CMK (cell line): ENCODE data around the gene DNASE2.
A peak's percentile ranks its signal among the peaks of the same experiment; 100 is the strongest.

Source experiments
- DNase-seq: peaks from one replicate; pipeline ENCODE4 v3.0.0-alpha.2; 2010; ENCODE audit warnings: low read depth

Gene DNASE2

DNA sequence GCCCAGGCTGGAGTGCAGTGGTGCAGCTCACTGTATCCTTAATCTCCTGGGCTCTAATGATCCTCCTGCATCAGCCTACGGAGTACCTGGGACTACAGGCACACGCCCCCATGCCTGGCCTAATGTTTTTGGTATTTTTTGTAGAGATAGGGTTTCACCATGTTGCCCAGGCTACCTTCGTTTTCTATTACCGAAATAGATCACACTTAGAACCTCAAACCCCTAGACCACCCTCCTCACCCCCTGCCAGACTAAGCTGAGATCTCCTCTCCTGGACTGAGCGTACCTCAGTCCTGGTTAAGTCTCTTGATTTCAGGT lies 5.4 kb upstream of the DNASE2 start:
- DNase-seq = no peak

DNA sequence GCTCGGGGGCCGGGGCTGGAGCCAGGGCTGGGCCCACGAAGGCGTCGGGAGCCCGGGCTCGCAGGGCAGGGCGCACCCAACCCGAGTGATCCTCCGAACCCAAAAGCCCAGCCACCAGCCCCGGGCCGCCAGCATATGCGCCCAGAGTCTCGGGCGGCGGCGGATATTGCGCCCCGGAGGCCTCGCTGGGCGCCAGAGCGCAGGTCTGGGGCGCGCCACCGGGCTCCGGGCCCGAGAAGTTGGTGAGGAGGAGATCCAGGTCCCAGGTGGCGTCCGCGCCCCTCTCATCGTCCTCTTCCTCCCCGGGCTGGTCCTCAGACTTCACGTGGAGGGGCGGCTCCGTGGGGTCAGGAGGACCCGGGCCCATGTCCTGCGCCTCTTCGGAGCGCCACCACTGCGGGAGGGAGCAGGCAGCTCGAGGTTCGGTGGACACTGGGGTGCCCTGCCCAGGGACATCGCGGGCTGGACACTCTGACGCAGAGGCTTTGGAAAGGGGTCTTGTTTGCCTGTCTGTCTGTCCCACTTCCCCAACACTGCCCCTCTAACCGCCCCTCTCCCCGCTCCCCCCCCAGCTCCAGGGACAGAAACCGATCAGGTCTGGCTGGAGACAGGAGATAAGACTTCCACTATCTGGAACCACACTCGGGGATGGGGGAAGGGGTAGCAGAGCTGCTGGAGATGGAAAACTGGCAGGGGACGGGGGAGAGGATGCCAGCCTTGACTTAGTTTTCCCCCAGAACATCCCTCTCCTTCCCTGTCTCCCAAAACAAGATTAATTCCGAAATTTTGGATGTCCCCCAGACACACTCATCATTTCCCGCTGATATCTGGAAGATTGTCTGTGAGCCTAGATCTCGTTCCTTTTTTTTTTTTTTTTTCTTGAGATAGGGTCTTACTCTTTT lies 4.8 kb upstream of the DNASE2 start:
- peak; percentile 83 for DNase-seq

DNA sequence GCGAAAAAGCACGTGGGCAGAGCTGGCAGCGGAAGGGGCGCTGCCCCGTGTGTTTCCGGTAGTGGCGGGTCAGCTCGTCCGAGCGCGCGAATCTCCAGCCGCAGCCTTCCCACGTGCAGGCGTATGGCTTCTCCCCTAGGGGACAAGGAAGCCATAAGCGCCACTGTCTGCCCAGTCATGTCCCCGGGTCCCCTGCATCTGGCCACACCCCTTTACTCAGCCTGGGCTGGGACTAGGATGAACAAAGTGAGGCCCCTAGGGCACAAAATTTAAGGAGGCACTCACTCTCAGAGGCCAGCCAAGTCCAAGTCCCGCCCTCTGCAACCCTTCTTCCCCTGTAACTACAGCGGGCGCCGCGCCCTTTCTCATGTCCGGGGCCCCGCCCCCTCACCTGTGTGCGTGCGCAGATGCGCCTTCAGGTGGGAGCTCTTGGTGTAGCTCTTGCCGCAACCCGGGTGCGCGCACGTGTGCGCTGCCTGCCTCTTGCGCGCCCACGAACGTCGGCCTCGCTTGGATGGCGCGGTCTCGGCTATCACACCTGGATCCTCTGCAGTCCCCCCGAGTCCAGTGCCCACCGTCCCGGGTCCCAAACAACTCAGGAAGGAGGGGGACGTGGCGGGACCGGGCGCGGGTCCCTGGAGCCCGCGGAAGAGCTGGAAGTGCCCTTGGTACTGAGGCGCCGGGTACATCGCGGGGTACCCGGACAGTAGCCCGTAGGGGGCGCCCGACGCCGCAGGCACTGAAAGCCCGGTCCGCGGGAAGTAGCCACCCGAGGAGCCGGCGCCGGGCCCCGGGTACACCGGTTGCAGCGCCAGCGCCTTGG lies 3.9 kb upstream of the DNASE2 start:
- peak; percentile 86 for DNase-seq

DNA sequence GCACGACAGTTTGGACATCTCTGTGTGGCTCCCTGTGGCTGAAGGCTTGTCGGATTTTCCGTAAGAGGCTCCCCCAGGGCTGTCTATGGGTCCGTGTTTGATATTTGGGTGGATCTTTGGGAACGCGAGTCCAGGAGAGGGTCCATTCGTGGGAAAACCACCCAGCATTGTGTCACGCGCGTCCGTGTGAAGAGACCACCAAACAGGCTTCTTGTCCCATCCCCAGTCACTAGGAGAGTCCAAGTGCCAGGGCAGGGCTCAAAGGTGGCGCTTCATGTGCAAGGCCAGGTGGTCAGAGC lies 3.3 kb upstream of the DNASE2 start:
- DNase-seq = no peak

DNA sequence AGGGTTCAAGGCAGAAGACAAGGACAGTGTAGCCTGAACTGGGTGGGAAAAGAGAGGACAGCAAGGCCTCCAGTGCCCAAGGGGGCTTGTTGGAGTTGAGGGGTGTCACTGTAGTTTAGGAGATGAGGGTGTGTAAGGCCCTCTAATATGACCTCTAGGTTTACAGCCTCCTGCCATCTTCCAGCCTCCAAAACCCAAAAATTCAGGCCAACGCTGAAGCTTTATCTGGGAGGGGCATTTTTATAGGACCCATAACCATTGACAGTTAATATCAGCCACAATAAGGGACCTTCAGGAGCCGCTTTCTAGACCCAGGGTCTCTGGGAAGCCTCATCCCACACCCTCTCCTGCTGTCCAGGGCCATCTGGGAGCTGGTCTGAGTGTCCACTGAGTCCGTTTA lies 3.0 kb upstream of the DNASE2 start:
- no peak for DNase-seq

DNA sequence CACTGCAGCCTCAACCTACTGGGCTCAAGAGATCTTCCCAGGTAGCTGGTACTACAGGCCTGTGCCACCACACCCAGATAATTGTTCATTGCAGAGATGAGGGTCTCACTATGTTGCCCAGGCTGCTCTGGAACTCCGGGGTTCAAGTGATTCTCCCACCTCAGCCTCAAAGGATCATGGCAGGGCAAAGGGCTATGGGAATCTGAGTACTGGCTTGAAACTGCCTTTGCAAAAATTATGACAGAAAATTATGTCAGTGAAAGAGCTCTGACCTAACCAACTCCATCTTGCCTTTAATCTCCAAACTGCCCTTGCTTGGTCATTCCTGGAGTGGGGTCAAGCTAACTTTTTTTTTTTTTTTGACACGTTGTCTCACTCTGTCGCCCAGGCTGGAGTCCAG lies 1.3 kb upstream of the DNASE2 start:
- DNase-seq = no peak

DNA sequence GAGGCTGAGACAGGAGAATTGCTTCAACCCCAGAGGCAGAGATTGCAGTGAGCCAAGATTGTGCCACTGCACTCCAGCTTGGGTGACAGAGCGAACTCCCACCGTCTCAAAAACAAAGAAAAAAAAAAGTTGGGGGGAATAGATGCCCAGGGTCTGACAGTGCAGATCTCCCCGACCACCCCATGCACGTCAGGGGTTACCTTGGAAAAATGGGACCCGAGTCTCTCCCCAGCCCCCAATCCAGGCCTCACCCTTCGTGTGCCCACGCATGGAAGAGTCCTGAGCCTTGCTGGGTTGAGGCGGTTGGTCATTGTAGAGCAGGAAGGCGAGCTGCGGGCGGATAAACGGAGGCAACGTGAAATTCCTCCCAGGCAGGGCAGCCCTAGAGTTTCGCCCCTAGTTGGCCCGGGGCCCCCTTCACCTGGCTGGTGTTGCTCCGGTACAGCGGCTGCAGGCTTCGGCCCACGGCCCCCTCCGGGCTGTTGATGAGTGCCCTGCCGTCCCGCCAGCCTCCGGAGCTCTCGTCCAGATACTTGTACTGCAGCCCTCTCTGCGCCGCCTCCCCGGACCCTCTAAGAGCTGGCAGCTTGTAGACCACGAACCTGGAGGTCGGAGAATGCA lies 588 bp downstream of the DNASE2 start:
- DNase-seq = no peak

DNA sequence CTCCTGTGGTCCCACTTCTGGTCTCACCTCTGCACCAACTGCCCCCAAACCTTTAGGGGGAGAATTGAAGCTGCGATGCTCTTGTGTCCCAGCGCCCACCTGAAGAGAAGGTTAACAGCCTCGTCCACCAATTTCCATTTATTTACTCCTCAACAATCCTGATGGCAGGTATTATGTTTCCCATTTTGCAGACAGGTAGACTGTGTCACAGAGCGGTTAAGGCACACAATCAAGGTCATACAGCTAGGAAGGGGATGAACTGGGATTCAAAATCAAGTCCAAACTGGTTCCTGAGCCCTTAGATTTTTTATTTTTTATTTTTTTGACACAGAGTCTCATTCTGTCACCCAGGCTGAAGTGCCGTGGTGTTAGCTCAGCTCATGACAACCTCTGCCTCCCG lies 6.2 kb downstream of the DNASE2 start:
- DNase-seq = no peak

DNA sequence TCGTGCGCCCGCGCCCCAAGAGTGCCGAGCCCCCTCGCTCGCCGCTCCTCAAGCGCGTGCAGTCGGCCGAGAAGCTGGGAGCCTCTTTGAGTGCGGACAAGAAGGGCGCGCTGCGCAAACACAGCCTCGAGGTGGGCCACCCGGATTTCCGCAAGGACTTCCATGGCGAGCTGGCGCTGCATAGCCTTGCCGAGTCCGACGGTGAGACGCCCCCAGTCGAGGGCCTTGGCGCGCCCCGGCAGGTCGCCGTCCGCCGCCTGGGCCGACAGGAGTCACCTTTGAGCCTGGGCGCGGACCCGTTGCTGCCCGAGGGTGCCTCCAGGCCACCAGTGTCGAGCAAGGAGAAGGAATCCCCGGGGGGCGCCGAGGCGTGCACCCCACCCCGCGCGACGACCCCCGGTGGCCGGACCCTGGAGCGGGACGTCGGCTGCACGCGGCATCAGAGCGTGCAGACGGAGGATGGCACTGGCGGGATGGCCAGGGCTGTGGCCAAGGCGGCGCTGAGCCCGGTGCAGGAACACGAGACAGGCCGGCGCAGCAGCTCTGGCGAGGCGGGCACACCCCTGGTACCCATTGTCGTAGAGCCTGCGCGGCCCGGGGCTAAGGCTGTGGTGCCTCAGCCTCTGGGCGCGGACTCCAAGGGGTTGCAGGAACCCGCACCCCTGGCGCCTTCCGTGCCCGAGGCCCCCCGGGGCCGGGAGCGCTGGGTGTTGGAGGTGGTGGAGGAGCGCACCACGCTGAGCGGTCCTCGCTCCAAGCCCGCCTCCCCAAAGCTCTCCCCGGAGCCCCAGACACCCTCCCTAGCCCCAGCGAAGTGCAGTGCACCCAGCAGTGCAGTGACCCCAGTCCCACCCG lies 7.1 kb downstream of the DNASE2 start:
- DNase-seq = no peak

DNA sequence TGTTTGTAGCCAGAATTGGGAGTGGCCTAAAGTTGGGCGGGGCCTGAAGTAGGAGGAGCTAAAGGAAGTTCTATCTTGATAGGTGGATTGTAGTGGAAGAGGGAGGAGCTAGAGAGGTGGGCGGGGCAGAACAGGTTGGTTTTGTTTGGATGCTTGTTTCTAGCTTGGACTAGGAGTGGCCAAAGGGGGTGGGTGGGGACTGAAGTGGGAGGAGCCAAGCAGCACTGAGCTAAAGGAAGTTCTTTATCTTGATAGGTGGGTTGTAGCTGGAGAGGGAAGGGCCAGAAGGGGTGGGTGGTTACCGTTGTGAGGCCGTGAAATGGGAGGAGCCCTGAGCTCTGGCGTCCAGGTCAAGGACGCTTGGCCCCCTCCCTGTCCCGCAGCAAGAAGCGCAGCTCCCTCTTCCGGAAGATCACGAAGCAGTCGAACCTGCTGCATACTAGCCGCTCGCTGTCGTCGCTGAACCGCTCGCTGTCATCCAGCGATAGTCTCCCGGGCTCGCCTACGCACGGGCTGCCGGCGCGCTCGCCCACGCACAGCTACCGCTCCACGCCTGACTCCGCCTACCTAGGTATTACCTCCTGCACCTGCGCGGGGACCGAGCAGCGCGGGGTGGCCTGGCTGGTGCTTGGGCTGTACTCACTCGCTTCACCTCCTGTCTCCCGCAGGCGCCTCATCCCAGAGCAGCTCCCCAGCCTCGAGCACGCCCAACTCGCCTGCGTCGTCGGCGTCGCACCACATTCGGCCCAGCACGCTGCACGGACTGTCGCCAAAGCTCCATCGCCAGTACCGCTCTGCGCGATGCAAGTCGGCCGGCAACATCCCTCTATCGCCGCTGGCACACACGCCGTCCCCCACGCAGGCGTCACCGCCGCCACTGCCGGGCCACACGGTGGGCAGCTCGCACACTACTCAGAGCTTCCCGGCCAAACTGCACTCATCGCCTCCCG lies 8.0 kb downstream of the DNASE2 start:
- peak; percentile 93 for DNase-seq

DNA sequence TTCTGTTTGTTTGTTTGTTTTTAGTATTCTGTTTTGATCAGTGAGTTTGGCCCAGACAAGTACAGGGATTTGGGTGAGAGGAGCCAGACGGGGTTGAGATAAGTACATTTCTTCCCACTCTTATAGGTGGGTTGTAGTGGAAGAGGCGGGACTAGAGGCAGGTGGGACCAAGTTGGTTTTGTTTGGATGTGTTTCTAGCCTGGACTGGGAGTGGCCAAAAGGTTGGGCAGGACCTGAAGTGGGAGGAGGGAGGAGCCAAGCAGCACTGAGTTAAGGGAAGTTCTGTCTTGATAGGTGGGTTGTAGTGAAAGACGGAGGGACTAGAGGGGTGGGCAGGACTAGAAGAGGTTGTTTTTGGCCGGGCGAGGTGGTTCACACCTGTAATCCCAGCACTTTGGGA lies 9.0 kb downstream of the DNASE2 start:
- no peak for DNase-seq

DNA sequence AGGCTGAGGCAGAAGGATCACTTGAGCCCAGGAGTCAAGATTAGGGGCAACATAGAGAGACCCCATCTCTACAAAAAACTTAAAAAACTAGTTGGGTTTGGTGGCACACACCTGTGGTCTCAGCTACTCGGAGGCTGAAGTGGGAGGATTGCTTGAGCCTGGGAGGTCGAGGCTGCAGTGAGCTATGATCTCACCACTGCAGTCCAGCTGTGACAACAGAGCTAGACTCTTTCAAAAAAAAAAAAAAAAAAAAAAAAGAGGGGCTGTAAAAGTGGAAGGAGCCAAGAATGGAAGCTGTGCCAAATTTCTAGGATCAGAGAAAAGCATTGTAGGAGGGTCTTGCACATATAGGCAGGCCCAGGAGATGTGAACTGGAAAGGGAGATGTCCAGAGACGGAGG lies 9.6 kb downstream of the DNASE2 start:
- no peak for DNase-seq

DNA sequence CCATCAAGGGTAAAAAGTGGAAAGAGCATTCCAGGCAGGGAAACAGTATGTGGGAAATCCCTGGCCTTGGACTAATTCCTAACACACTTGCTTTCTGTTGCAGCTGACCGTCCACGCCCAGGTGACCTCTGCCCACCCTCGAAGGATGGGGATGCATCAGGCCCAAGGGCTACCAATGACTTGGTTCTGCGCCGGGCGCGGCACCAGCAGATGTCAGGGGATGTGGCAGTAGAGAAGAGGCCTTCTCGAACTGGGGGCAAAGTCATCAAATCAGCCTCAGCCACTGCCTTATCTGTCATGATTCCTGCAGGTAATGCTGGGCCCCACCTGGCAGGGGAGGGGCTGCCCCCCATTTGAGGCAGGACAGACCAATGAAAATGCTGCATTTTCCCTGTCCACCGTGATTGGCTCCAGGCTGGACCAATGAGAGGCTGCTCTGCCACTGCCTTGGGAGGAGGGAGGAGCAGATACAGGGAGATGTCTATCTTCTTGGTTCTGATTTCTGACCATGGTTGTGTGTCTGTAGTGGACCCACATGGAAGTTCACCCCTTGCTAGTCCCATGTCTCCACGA lies 12.6 kb downstream of the DNASE2 start:
- DNase-seq = no peak

DNA sequence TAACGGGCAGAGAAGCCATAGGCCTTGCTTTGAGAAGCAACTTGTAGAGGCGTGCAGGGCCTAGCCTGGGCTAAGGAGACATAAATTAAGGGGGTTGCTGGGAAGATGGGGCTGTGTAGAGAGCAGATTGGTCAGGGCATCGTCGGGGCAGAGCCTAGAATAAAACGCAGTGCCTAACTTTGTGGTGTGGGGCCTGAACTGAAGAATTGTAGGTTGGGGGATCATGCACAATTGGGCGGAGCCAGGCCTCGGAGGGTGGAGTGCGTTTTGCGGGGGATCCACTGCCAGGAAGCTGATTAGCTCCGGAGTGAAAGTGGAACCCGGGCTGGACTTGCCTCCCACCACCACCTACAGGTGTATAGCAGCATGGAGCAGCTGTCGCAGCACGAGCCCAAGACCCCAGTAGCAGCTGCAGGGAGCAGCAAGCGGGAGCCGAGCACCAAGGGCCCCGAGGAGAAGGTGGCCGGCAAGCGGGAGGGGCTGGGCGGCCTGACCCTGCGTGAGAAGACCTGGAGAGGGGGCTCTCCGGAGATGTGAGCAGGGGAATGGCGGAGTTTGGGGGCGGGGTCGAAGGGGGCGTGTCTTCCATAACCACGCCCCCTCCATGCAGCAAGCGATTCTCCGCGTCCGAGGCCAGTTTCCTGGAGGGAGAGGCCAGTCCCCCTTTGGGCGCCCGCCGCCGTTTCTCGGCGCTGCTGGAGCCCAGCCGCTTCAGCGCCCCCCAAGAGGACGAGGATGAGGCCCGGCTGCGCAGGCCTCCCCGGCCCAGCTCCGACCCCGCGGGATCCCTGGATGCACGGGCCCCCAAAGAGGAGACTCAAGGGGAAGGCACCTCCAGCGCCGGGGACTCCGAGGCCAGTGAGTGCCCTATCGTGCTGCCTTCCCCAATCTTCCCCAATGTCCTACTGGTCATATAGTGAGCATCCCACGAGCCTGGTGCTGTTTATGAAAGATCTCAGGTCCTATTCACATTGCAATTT lies 13.8 kb downstream of the DNASE2 start:
- DNase-seq = peak; percentile 71

DNA sequence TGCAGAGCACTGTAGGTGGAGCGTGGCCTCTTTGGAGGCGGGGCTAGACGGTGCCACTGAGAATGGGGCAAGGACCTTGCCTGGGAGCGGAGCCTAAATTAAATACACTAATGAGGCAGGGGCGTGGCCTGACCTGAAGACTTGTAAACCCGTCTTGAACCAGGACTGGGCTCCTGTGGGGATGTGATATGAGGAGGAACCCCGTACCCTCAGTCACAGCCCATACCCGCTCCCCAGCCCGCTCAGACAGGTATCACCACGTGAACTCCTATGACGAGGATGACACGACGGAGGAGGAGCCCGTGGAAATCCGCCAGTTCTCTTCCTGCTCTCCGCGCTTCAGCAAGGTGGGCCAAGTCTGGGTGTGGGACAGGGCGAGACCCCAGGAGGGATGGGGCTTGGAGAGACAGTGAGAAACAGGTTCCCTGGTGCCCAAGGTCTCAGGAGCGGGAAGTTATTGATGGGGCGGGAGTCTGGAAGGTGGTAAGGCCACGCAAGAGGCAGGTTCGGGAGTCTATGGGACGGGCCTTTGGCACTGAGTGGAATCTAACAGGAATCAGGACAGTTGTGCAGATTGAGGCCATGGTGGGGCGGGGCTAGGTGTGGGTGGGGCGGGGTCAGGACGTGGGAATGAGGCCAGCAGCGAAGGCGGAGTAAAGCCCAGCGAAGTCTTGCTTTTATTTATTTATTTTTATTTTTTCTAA lies 14.7 kb downstream of the DNASE2 start:
- no peak for DNase-seq

DNA sequence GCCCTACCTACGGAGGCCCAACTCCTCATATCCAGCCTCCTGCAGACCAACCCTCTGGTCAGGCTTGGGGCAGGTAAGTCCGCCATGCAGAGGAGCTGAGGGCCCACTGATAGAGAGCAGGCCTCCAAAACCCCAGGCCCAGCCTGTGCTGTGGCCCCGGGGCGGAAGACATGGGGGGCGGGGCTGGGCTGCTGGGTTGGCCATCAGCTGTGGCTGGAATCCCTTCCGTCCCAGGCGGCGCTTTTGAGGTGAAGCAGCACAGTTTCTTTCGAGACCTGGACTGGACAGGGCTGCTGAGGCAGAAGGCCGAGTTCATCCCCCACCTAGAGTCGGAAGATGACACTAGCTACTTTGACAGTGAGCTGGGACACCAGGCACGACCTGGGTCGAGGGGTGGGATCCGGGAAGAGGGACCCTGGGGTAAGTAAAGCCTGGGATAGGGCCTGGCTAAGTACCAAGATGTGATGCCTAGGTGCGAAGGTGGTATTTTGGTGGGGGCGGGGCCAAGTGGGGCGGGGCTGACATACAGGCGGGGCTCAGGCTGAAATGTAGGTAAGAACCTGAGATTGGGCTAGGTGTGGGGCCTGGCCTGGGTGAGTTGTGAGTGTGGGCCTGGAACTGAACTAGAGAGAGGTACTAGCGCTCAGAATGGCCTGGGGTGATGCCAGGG lies 15.4 kb downstream of the DNASE2 start:
- no peak for DNase-seq

DNA sequence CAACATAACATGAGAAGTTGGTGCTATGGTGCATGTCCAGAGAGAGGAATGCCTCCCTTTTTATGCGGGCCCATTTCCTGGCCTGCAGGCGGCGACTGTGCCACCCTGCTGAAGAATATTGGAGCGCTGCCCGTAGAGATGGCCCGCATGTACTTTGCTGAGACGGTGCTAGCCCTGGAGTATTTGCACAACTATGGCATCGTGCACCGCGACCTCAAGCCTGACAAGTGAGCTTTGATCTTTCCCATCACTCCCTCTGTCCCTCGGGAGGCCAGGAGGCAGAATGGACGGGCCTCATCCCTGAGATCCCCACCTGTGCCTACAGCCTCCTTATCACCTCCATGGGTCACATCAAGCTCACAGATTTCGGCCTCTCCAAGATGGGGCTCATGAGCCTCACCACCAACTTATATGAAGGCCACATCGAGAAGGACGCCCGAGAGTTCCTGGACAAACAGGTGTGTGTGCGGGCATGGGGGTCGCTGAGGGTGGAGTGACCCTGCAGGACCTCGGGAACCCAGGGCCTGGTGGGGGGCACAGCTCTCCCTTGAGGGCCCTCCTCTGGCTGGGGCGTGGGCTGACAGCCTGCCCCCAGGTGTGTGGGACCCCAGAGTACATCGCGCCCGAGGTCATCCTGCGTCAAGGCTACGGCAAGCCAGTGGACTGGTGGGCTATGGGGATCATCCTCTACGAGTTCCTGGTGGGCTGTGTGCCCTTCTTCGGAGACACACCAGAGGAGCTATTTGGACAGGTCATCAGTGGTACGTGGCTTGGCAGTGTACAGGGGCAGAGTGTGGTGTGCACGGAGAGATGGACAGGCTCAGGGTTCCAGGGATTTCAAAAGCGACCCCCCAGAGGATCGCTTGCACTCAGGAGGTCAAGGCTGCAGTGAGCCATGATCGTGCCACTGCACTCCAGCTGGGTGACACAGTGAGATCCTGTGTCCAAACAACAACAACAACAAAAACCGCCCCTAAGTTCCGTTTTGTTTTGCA lies 16.2 kb downstream of the DNASE2 start:
- no peak for DNase-seq
